ENCODE results near the gene SLC26A6. TPM values are rescaled to one million over a fixed set of nuclear protein-coding genes. Genes with fewer than 3 reads are reported as not detected.

The SLC26A6 gene
- total RNA-seq (2022; extraction: Qiagen RNA extraction; ENCODE audit: low read depth) = 12.8 to 21.5 TPM (median 16.4 TPM) in 5 replicates

GRCh38 chr3:48635222-48636021 is at the start of gene SLC26A6:
SLC26A6 (minus strand) TSS chr3:48635461; CDS start chr3:48635393, 68 bp downstream.

GRCh38 chr3:48662753-48663488 is 27.7 kb upstream of the SLC26A6 start, which contains the start of gene CELSR3:
CELSR3 (minus strand) TSS chr3:48662886; CDS start chr3:48662634, 252 bp downstream.

GRCh38 chr3:48621461-48621869 is 13.8 kb downstream of the SLC26A6 start, which contains the start of gene TMEM89:
TMEM89 (minus strand) TSS chr3:48621769; CDS start chr3:48621756, 13 bp downstream.

GRCh38 chr3:48609088-48610005 is 25.9 kb downstream of the SLC26A6 start, which contains the start of gene UQCRC1:
UQCRC1 (minus strand) TSS chr3:48609646; CDS start chr3:48609620, 26 bp downstream.

GRCh38 chr3:48595075-48595525 is 40.2 kb downstream of the SLC26A6 start, which contains the start of gene COL7A1:
COL7A1 (minus strand) TSS chr3:48595329; CDS start chr3:48595159, 170 bp downstream.

Other genes with a start within 250 kb of the SLC26A6 start
- 10.5 to 16.6 TPM (median 13.2 TPM) in 5 replicates for gene PLXNB1, start 205.4 kb downstream of the SLC26A6 start, total RNA-seq (2022; extraction: Qiagen RNA extraction; ENCODE audit: low read depth)
- gene CCDC51, start 195.3 kb downstream of the SLC26A6 start, total RNA-seq (2022; extraction: Qiagen RNA extraction; ENCODE audit: low read depth) = 23.5 to 28.7 TPM (median 25.3 TPM) in 5 replicates
- gene TMA7, start 195.2 kb downstream of the SLC26A6 start, total RNA-seq (2022; extraction: Qiagen RNA extraction; ENCODE audit: low read depth) = 279 to 403 TPM (median 326 TPM) in 5 replicates
- gene ATRIP, start 188.7 kb downstream of the SLC26A6 start, total RNA-seq (2022; extraction: Qiagen RNA extraction; ENCODE audit: low read depth) = 7.2 to 9.3 TPM (median 8.8 TPM) in 5 replicates
- gene SHISA5, start 131.3 kb downstream of the SLC26A6 start, total RNA-seq (2022; extraction: Qiagen RNA extraction; ENCODE audit: low read depth) = 94.9 to 136 TPM (median 129 TPM) in 5 replicates
- gene PFKFB4, start 78.7 kb downstream of the SLC26A6 start, total RNA-seq (2022; extraction: Qiagen RNA extraction; ENCODE audit: low read depth) = 12.5 to 15.7 TPM (median 13.4 TPM) in 5 replicates
- gene UCN2, start 71.7 kb downstream of the SLC26A6 start, total RNA-seq (2022; extraction: Qiagen RNA extraction; ENCODE audit: low read depth) = 7.3 to 10.3 TPM (median 8.6 TPM) in 5 replicates
- gene COL7A1, start 40.1 kb downstream of the SLC26A6 start, total RNA-seq (2022; extraction: Qiagen RNA extraction; ENCODE audit: low read depth) = 122 to 212 TPM (median 173 TPM) in 5 replicates
- 164 to 198 TPM (median 166 TPM) in 5 replicates for gene UQCRC1, start 25.8 kb downstream of the SLC26A6 start, total RNA-seq (2022; extraction: Qiagen RNA extraction; ENCODE audit: low read depth)
- not detected in 5 replicates for gene TMEM89, start 13.7 kb downstream of the SLC26A6 start, total RNA-seq (2022; extraction: Qiagen RNA extraction; ENCODE audit: low read depth)
- gene CELSR3, start 27.4 kb upstream of the SLC26A6 start, total RNA-seq (2022; extraction: Qiagen RNA extraction; ENCODE audit: low read depth) = 2.7 to 5.3 TPM (median 4.2 TPM) in 5 replicates
- gene NCKIPSD, start 50.5 kb upstream of the SLC26A6 start, total RNA-seq (2022; extraction: Qiagen RNA extraction; ENCODE audit: low read depth) = 6.1 to 9.6 TPM (median 8.4 TPM) in 5 replicates
- gene IP6K2, start 81.8 kb upstream of the SLC26A6 start, total RNA-seq (2022; extraction: Qiagen RNA extraction; ENCODE audit: low read depth) = 43.9 to 49.0 TPM (median 47.9 TPM) in 5 replicates
- gene PRKAR2A, start 212.4 kb upstream of the SLC26A6 start, total RNA-seq (2022; extraction: Qiagen RNA extraction; ENCODE audit: low read depth) = 12.1 to 20.0 TPM (median 18.0 TPM) in 5 replicates